Measurements from ENCODE around the gene CYTH3.
"Not testable (repeated sequence)": the region's sequence is repeated elsewhere in the genome, so short reads cannot be mapped to it uniquely, and the experiment has no call there.

Gene CYTH3

GRCh38 chr7:6228361-6229229 is 43.8 kb downstream of the CYTH3 start:
- no peak for DNase-seq

GRCh38 chr7:6227294-6227846 is 45.1 kb downstream of the CYTH3 start:
- DNase-seq, result no peak

DNA sequence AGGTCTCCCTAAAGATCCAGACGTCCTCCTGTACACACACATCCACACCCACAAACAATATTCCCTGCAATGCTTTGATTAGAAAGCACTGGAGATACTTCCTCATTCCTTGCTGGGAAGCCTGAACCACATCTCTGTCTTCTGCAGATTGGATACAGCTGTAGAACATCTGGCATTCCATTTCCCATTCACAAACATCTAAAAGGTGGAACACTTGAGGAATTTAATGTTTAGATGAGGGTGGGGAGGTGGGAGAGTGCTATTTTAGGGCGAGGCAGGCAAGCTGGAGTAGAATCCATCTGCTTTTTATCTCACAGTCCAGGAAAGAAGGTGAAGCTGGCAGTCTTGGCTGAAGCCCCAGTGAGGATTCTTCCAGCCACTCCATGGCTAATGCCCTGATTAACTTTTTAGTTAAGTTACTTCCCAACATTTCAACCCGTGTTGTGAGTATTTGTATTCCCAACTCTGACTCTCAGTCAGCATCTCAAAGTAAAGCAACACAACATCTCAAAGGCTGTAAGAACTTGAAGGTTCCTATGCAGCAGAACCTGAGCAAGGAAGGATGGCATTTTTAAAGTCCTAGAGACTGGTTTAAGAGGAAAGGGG is 46.1 kb downstream of the CYTH3 start:
- no peak for DNase-seq

- DNase-seq, result not testable (repeated sequence)
These were observed 49.0 kb downstream of the CYTH3 start for GRCh38 chr7:6223411-6223810.

GRCh38 chr7:6223010-6223409 is 49.4 kb downstream of the CYTH3 start:
- not testable (repeated sequence) for DNase-seq

DNA sequence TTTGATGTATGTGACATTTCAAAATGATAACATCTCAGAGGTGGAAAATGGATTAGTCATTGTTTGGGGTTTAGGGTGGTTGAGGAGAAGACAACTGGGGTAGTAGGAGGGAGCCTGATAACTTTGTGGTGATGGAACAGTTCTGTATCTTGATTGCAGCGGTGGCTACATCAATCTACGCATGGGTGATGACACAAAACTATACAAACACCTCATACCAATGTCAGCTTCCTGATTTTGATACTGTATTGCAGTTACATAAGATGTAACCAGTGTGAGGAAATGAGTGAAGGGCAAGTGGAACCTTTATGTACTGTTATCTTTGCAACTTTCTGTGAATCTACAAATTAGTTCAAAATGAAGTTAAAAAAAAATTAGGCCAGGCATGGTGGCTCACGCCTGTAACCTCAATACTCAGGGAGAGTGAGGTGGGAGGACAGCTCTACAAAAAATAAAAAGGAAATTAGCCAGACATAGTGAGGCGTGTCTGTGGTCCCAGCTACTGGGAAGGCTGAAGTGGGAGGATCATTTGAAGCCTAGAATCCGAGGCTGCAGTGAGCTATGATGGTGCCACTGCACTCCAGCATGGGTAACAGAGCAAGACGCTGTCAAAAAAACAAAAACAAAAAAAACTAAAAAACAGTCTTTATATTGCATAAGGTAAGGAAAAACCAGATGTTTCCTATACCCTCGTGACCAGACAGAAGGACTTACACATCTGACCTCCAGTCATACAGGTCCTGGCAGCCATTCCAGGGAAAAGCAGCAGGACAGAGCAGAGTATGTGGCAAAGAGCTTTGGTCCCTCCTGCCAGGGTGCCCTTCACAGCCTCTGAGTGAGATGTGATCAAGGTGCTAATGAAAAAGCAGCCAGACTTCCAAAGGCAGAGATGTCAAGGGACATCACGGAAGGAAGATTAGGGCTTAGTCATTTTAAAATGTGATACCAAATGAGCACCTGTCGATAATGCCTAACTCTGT is 50.8 kb downstream of the CYTH3 start:
- no peak for DNase-seq

GRCh38 chr7:6218329-6218728 is 54.1 kb downstream of the CYTH3 start:
- no peak for DNase-seq

DNA sequence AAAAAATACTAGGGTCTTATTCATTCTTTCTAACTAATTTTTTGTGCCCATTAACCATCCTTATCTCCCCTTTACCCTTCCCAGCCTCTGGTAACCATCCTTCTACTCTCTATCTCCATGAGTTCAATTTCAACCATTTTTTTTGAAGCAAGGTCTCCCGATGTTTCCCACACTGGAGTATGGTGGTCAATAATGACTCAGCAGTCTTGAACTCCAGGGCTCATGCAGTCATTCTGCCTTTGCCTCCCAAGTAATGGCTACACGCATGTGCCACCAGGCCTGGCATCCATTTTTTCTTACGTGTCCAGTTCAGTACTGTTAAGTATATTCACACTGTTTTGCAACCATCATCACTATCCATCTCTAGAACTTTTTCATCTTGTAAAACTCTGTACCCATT is 60.4 kb downstream of the CYTH3 start:
- DNase-seq, result no peak

GRCh38 chr7:6210621-6211372 is 61.6 kb downstream of the CYTH3 start:
- no peak for DNase-seq

DNA sequence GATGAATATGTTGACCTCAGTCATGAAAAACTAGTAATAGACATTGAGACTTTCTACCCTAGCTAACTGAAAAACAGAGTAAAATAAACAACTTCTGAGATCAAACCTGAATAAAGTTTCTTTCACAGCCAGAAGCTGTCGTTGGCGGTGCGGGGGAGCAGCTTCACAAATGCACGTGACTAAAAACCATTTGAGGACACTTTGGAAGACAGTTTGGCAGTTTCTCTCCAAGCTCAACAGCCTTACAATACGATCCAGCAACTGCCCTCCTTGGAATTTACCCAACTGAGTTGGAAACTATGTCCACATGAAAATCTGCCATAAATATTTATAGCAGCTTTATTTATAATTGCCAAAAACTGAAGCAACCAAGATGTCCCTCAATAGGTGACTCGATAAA is 63.1 kb downstream of the CYTH3 start:
- DNase-seq, result no peak

GRCh38 chr7:6208573-6209328 is 63.7 kb downstream of the CYTH3 start:
- no peak for DNase-seq

DNA sequence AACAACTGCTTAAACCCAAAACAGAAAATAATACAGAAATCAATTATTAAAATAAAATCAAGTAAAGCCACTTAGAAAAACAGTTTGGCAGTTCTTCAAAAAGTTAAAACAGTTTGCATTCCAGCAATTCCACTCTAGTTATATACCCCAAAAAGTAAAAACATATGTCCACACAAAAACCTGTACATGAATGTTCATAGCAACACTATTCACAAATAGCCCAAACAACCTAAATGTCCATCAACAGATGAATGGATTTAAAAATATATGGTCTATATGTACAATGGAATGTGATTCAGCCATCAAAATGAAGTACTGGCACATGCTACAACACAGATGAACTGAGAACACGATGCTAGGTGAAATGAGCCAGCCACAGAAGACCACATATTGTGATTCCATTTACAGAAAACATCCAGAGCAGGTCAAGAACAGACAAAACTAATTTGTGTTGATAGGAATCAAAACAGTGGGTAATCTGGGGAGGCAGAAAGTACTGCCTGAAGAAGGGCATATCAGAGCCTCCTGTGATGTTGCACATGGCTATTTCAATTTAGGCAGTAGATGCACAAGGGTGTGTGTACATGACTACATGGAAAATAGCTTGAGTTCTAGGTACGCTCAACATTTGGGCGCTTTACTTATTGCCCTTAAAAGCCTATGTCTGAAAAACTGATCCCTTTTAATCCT is 66.3 kb downstream of the CYTH3 start:
- DNase-seq, result no peak

DNA sequence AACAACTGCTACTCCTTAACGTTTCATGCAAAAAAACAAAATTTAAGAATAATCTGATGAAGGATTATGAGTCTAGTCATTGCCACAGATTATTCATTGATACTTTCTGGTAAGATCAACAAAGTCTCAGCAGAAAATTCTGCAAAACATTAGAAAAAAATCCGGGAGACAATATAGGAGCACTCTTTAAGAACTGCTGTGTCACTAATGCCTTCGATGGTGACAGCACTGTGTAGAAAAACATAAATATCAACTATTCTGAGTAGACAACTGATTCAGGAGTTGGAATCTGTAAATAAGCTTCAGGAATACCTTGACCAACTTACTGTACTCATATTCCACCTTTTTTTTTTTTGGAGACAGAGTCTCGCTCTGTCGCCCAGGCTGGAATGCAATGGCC is 69.0 kb downstream of the CYTH3 start:
- no peak for DNase-seq

DNA sequence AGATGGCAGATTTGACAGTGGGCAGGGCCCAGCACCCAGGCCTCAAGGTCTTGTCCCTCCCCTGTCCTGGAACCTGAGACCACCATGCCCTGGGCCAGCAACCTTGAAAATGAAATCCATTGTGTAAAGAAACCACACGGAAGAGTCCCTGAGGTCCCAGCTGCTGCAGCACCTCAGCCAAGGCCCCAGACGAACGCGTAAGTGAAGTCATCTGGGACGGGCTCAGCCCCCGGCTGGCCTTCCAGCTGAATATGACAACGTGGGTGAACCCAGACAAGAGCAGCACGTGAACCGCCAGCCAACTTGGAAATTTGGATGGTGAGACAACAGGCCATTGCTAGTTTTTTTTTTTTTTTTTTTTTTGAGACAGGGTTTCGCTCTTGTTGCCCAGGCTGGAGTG is 70.3 kb downstream of the CYTH3 start:
- DNase-seq, result no peak

GRCh38 chr7:6200971-6201370 is 71.5 kb downstream of the CYTH3 start:
- no peak for DNase-seq

- no peak for DNase-seq
These were observed 73.5 kb downstream of the CYTH3 start for GRCh38 chr7:6198689-6199595.

DNA sequence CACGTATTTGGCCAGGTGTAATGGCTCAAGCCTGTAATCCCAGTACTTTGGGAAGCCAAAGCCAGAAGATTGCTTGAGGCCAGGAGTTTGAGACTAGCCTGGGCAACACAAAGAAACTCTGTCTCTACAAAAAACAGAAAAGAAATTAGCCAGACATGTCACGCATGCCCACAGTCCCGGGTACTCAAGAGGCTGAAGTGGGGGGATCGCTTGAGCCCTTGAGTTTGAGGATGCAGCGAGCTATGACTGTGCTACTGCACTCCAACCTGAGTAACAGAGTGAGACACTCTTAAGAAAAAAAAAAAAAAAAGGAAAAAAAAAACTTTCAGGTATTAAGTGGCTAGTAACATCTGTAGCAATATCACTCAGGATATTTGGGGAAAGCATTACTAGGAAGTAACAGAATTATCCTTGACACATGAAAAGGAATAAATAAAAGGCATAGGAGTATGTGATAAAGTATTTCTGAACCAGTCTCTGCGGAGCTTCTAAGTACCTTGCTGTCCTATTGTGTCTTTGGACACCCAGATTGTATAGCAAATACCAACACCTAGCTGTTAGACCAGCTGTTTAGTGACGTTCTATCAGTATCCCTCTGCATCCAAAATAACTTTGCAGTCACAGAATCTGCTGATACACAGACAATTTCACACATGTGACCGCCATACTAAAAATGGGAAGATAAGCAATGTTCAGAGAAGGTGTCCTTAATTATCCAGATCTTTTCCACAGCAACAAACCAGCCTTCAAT is 74.4 kb downstream of the CYTH3 start:
- DNase-seq, result no peak

GRCh38 chr7:6193709-6194108 is 78.7 kb downstream of the CYTH3 start:
- no peak for DNase-seq

DNA sequence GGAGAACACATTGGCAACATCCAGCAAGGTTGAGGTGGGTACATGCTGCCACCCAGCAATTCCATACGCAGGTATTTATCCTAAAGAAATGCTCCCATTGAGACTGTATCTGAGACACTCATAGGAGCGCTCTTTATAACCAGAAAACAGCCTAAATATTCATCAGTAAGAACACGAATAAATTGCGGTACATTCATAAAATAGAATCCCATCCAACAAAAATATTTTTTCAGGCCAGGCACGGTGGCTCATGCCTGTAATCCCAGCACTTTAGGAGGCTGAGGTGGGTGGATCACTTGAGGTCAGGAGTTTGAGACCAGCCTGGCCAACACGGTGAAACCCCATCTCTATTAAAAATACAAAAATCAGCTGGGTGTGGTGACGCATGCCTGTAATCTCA is 81.9 kb downstream of the CYTH3 start:
- DNase-seq, result not testable (repeated sequence)

Measured in NCI-H774 (cell line).